Endothelial cell of hepatic sinusoid (primary cell): ENCODE results near the gene TRIM8.
"Not testable (repeated sequence)": the region's sequence is repeated elsewhere in the genome, so short reads cannot be mapped to it uniquely, and the experiment has no call there.

Source experiments
- in situ Hi-C: cut with HindIII; loops from 2 replicates; pipeline ENCODE4 v1.10.0; 2017; ENCODE audit warnings: low sequenced_read_pairs

The TRIM8 gene

GRCh38 chr10:102682981-102683380 is 38.7 kb downstream of the TRIM8 start:
- in situ Hi-C loops = no loop called here

DNA sequence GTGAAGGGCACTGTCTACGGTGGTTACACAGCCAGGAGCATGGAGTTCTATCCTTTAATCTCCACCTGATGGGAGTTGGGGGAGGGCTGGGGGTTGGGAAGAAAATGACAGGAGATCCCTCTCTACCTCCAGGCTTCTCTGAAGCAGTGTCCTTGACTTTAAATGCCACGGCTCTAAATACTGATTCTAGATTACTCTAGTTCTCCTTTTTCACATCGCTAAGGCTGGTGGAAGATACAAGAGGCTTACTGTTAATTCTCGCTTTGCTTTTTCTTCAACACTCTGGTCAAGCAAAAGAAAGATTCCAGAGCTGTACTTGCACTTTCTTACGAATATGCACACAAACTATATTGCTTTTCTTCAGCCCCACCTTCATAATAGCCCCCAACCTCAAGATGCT is 39.5 kb downstream of the TRIM8 start:
- in situ Hi-C loops = no loop called here

- in situ Hi-C loops = no loop called here
Observed at GRCh38 chr10:102691285-102692066, 47.2 kb downstream of the TRIM8 start.

DNA sequence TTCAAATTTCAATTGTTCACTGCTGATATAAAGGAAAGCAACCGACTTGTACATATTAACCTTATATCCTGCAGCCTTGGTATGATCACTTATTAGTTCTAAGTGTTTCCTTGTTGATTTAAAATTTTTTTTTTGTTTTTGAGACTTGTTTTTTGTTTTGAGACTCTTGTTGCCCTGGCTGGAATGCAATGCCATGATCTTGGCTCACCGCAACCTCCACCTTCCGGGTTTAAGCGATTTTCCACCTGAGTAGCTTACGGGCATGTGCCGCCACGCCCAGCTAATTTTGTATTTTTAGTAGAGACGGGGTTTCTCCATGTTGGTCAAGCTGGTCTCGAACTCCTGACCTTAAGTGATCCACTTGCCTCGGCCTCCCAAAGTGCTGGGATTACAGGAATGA is 51.1 kb downstream of the TRIM8 start:
- in situ Hi-C loops = not testable (repeated sequence)

GRCh38 chr10:102696736-102697135 is 52.5 kb downstream of the TRIM8 start:
- in situ Hi-C loops = no loop called here

DNA sequence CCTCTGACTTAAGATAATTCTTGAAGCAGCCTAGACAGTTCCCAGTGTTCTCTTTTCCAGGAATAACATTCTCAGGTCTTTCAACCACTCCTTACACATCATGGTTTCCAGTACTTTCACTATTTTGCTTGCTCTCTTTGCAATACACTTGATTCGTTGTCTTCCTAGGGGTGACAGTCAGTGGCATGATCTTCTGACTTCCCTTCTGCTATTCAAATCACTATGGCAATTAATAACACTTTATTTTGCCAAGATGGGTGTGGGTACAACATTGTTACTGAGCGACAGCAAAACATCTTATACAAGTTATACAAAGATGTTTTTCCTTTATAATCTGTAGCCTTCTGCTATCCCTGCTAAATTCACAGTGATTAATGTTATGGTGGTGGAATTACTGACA is 54.6 kb downstream of the TRIM8 start:
- in situ Hi-C loops = no loop called here

- in situ Hi-C loops = no loop called here
Observed at GRCh38 chr10:102701272-102701671, 57.0 kb downstream of the TRIM8 start.

DNA sequence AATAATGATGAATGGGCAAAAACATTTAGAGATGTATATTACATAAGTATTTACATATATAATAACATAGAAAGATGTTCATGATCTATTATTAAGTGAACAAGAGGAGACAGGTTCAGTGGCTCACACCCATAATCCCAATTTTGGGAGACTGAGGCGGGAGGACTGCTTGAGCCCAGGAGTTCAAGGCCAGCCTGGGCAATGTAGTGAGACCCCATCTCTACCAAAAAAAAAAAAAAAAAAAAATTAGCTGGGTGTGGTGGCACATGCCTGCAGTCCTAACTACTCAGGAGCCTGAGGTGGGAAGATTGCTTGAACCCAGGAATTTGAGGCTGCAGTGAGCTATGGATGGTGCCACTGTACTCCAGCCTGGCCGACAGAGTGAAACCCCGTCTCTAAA is 57.5 kb downstream of the TRIM8 start:
- in situ Hi-C loops = no loop called here

DNA sequence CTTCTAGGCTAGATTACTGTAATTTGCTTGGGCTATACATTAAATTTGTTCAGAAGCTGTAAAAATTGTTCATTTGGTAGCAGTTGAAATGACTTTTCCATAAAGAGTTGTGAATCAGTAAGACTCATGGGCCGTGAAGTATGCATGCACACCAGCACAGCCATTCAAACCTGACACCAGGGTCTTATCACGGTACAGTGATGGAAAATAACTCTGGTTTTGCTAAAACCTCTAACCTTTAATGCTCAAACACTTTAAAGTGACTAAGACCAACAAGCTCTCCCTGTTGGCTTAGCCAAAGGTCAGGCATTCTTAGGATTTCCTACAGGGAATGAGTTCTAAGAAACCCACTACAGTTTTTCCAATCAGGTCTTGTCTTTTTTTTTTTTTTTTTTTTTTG is 58.5 kb downstream of the TRIM8 start:
- in situ Hi-C loops = no loop called here

DNA sequence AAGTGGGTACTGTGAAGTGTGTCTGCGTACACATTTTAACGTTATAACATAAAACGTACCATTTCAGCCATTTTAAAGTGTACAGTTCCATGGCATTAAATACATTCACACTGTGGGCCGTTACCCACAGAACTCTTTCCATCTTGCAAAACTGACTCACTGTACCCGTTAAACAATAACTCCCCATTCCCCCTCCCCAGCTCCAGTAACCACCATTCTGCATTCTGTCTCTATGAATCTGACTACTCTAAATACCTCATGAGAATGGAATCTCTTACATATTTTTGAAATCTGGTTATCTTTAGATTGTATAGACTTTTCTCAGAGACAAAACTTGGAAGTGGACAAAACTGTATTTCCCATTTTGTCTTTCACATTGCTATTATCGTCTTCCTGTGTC is 60.6 kb downstream of the TRIM8 start:
- in situ Hi-C loops = no loop called here

GRCh38 chr10:102705531-102705930 is 61.3 kb downstream of the TRIM8 start:
- in situ Hi-C loops = no loop called here
